Smooth muscle cell of the brain vasculature (primary cell): Measurements from ENCODE around the gene PDZRN4.

Experiments
- DNase-seq: peaks from one replicate; pipeline ENCODE4 v3.0.0-alpha.2; 2012; ENCODE audit warnings: low read depth, low spot score

PDZRN4 gene

GRCh38 chr12:41452838-41453407 lies 264.8 kb downstream of the PDZRN4 start:
- no peak for DNase-seq

DNA sequence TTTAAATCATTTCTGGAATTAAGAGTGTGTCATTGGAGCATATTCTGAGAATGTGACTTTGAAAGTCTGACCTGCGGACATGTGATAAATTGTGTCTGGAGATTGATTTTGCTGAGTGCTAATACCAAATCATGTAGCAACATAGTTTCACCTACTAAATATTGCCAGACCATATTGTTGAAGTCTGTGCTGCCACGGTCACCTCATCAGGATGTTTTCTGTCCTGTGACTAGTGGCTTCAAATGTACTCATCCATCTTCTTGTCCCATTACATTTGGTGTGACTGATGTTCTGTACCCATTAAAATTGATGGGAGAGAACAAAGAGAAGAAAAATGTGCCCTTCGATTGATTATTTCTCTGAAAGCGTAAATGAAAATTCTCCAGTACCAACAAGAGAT lies 265.3 kb downstream of the PDZRN4 start:
- DNase-seq: no peak

- no peak for DNase-seq
Observed at GRCh38 chr12:41459111-41459905, 271.2 kb downstream of the PDZRN4 start.

DNA sequence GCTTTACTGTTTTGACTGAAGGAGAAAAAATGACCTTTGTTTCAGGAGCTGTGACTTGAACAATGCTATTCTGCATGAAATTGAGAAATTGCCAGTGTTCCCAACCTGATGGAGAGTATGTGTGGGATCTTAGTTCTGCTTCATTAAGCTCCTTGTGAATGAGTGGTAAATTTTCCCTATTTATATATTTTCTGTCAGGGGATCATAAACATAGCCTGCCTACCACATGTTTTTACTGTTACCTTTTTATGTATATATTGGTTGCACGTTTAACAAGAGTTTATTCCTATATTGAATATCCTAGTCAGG lies 271.7 kb downstream of the PDZRN4 start:
- no peak for DNase-seq

GRCh38 chr12:41460906-41461305 lies 272.8 kb downstream of the PDZRN4 start:
- DNase-seq: no peak

DNA sequence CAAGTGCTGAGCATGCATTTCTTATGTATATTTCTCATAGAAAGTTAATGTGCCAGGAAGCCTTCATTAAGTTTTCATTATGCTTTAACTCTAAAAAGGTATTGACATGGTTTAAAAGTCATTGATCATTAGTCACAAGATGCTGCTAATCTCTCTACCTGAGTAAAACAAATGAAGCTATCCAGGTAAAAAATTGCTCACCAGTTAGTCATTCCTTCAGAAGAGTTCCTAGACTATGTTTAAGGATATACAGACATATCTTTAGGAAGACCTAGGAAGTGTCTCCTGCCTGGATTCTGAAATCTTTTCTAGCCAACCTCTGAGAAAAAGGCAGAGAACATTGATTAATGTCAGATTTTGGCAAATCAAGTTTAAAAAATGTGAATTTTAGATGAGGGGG lies 274.2 kb downstream of the PDZRN4 start:
- DNase-seq: no peak

DNA sequence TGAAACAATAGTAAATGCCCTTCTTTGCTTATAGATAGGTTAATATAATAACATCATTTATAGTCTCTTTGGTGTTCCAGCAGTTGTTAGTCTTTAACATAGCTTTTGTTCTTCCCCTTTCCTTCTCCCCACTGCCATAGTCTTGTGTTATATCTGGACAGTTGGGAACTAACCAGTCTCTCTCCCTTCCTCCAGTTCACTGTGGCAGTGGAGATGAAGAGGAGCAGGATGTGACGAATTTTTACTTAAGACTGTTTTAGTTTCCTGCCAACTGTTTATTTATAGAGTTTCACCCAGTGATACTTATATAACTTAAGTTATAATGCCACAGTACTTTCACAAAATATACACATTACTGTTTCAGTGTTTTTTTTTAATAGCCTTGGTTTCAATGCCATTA lies 277.4 kb downstream of the PDZRN4 start:
- DNase-seq: no peak

DNA sequence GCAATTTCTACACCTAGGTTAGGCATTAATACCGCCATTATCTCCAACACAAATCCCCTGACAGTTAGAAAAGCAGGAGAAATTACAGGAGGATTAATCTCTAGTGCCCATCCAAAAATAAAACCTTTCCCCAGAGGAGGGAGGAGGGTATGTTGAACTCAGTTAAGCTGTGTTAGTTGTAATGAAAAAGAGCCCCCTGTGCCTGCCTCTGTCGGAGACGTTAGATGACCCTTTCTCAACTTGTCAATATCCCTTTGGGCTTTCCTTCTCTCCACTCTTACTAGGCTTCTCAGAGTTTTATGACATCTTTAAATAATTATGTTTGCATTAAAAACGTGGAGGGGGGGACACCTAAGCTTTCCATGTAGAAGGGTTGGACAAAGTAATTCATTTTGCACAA lies 278.2 kb downstream of the PDZRN4 start:
- no peak for DNase-seq

DNA sequence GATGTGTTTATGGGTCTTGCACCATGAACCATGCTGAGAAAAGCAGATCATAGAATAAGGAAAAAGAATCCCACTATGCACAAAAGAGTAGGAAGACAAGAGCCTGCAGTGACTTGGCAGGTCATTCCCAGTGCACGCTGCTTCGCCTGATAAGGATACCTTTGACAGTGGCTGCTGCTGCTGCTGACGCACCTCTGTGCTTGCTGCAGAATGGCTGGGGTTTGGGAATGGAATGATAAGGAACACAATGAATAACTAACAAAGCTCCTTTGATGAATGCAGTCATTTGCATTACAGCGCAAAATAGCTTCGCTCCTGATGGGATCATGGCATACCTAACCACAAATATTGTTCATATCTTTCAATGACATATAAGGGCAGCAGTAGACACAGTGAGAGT lies 278.7 kb downstream of the PDZRN4 start:
- no peak for DNase-seq

GRCh38 chr12:41467591-41468325 lies 279.6 kb downstream of the PDZRN4 start:
- DNase-seq: no peak

DNA sequence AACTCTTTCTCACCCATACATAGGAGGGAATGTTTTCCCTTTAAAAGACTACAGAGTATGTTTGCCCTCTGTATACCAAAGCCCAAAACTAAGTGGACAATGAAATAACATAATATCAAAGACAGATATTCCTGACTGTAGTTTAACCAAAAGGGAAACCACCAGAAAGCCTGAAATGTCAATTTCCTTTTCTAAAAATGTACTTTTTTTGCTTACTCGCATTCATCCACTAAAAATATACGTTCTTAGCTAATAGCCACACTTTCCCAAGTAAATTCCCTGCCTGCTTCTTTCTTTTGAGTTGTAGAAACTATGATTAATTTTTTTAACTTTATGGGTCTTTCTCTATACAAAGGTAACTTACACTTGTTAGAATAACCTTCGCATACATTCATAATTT lies 280.2 kb downstream of the PDZRN4 start:
- no peak for DNase-seq

DNA sequence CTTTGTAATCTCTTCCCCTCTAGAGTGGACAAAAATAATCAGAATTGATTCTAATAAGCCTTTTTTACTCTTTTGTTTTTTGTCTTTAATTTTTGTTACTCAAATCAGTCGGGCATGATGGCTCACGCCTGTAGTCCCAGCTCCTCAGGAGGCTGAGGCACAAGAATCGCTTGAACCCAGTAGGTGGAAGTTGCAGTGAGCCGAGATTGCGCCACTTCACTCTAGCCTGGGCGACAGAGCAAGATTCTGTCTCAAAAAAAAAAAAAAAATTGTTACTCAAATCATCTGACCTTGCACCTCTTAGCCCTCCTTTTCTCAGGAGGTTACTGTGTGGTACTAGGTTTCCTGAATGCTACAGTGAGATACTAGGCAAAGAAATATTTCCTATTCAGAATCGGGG lies 280.6 kb downstream of the PDZRN4 start:
- DNase-seq: no peak

DNA sequence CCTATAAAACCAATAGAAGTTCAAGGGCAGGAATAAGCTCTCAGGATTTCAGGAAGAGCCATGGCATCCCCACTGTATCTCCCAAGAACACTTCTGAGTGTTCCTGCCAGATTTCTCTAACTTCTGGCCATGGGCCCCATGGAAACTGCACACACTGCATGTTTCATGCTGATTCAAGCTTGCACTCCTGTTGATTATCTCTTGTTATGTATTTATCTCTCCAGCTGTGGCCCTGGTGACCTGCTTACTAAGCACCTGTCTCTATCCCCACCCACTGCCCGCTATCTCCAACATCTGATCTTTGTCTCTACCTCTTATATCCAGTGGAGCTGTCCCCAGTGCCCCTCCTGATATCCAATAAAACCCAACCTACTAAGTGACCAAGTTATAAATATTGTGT lies 285.3 kb downstream of the PDZRN4 start:
- no peak for DNase-seq

DNA sequence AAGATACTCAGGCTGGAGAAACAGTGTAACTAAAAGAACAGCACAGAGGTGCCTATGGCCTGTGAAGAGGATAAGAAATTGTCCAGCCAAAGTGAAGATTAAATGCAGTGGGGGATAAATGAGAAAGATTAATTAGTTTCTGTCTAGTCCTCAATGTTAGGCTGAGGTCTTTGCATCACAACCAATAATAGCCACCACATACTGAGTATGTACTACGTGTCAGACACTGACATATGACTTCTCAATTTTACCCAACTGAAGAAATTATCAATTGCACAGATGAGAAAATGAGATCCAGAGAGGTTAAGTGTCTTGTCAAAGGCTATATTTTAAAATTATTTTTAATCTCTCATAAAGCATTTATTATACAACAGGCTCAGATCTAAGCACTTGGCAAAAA lies 285.9 kb downstream of the PDZRN4 start:
- DNase-seq: no peak

- no peak for DNase-seq
Observed at GRCh38 chr12:41476499-41477439, 288.6 kb downstream of the PDZRN4 start.

DNA sequence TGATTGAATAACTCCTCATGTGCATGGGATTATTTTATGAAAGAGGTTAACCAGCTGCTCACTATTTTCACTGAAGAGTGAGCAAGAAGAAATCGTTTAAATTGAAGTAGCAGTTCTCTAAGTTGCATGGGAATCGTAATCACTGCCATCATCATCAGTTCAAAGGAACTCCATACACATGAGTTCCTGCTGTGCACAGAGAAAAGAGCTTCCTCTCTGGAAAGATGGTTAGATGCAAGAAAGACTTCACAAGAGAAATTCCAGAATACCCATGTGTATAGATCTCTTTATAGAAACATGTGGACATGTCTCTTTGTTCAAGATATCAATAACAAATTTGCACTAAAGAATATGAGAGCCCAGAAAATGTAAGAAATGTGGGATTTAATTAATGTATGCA lies 291.3 kb downstream of the PDZRN4 start:
- no peak for DNase-seq

- no peak for DNase-seq
Observed at GRCh38 chr12:41485203-41485602, 297.1 kb downstream of the PDZRN4 start.

GRCh38 chr12:41486718-41487117 lies 298.6 kb downstream of the PDZRN4 start:
- DNase-seq: no peak

GRCh38 chr12:41496009-41496408 lies 307.9 kb downstream of the PDZRN4 start:
- DNase-seq: no peak

- no peak for DNase-seq
Observed at GRCh38 chr12:41497409-41497808, 309.3 kb downstream of the PDZRN4 start.

DNA sequence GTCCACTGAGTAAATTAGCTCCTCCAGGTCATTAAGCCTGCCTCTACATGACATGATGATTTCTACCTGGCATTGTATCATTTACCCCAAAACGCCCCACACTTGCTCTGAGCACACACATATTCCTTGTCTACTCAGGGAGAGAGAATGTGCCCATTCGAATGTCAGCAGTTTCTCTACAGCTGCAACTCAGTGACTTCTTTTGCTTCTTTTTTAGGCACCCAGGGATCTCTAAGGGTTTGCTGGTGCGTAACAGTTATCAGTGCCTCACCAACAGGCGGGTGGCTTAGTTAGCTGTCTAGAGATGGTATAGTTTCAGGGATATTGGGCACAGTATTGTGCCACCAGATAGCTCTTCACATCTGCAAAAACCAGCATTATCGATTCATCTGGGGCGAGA lies 316.9 kb downstream of the PDZRN4 start:
- DNase-seq: no peak

- DNase-seq: no peak
Observed at GRCh38 chr12:41507286-41507685, 319.2 kb downstream of the PDZRN4 start.
